ENCODE data around the gene FMR1. TPM values are rescaled to one million over a fixed set of nuclear protein-coding genes. Genes with fewer than 3 reads are reported as not detected.

The FMR1 gene
- total RNA-seq, 1 experiment from 2014 or later = 44.6 TPM

DNA sequence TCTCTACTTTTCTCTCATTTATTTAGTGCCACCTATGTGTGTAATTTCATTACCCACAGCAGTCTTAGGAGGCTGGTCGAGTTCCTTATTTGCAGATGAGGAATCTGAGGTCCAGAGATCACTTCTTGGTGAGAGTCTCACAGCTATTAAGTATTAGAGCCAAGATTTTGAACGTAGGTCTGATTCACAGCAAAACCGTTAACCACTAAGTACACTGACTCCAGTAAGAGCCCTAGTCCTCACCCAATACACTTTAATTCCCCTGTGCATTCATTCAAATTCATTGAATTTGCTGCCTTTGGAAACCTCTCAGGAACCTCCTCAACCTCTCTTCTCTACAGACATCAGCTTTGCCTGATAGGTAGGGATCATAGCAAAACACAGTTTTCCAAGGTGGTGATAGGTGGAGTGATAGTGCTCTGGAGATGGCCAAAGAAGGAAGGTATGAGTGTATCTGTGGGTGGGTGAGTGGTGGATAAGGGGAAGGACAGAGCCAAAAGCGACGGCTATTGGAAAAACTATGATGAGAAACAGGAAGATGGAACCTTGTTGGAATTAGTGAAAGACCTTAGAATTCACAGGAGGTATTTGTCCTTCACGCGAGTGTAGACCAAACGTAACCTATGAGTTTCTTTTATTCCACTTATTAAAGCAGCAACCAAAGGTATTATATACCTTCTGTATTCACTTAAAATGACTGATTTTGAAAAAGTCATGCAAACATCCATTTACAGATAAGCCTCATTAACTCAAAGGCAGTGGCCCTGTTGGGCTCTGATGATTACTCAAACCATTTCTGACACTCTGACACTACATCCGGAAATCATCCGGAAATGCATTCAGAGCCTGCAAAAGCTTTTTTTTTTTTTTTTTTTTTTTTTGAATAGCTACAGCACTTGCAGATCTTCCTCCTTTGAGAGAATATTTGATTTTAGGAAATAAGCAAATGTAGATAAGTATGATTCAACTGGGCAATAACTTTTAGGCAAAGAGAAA lies 6.3 kb downstream of the FMR1 start:
- Histone ChIP-seq H3T11ph (ENCODE audit: low read length) (no peak overlapping the region), H3K4ac (ENCODE audit: low read depth, low read length) (no peak overlapping the region), H2BK20ac (ENCODE audit: low read depth, low read length, poor library complexity, severe bottlenecking) (no peak overlapping the region), H3K18ac (ENCODE audit: insufficient read length, low read depth, low read length) (no peak overlapping the region), H3K27ac (ENCODE audit: insufficient read length, low read depth, low read length) (no peak overlapping the region), H4K8ac (replicated peaks; ENCODE audit: insufficient read length, low read depth, low read length) (no peak overlapping the region), H2BK5ac (ENCODE audit: insufficient read length, low read length) (no peak overlapping the region), H3K14ac (ENCODE audit: insufficient read depth, low read length) (no peak overlapping the region), H2BK15ac (ENCODE audit: low read depth, low read length) (no peak overlapping the region), H3K4me2 (ENCODE audit: insufficient read depth, insufficient read length, low read length) (no peak overlapping the region), H3K23me2 (ENCODE audit: insufficient read length, low read depth, low read length, poor library complexity, severe bottlenecking) (no peaks in the 10 kb centered on the region), H4K91ac (ENCODE audit: insufficient read length, low read depth, low read length) (no peak overlapping the region), H2BK120ac (ENCODE audit: low read depth, low read length, poor library complexity, severe bottlenecking) (no peak overlapping the region), H3K27me3 (ENCODE audit: insufficient read depth, low read length) (no peaks in the 10 kb centered on the region), H3K56ac (ENCODE audit: insufficient read length, low read depth, low read length) (no peak overlapping the region), H2AK5ac (ENCODE audit: insufficient read length, low read length) (no peak overlapping the region), H2BK12ac (ENCODE audit: insufficient read length, low read depth, low read length) (no peak overlapping the region), H3K4me1 (ENCODE audit: insufficient read depth, low read length) (peaks cover 6% of the 10 kb centered on the region; the same call in 1 of the 2 replicates), H2AFZ (ENCODE audit: low read length) (no peak overlapping the region), H3K9ac (ENCODE audit: extremely low read depth, insufficient read length, low read length) (no peak overlapping the region), H3K79me2 (ENCODE audit: insufficient read depth, low read length) (peaks cover 16% of the 10 kb centered on the region; the same call in 1 of the 2 replicates), H3K9me3 (ENCODE audit: control insufficient read depth, low read depth, low read length) (peaks cover 11% of the 10 kb centered on the region), H3K79me1 (ENCODE audit: insufficient read depth, low read depth, low read length, poor library complexity, severe bottlenecking) (no peaks in the 10 kb centered on the region), H4K20me1 (ENCODE audit: control insufficient read depth, insufficient read depth, insufficient read length) (no peaks in the 10 kb centered on the region), H3K23ac (ENCODE audit: insufficient read length, low read depth, low read length) (no peak overlapping the region), H4K5ac (ENCODE audit: insufficient read length, low read depth, low read length) (no peak overlapping the region)
- DNase-seq = no peak
- Mint-ChIP-seq H3K9me3 (peaks cover 52% of the 10 kb centered on the region in 2 experiments), H3K4me3 (no peak overlapping the region), H3K27me3 (ENCODE audit: low read depth) (no peaks in the 10 kb centered on the region), H3K27ac (peak overlapping the region in 1 of 3 experiments; percentile 24; a peak in 3 of 7 replicates), H3K36me3 (ENCODE audit: insufficient read depth in 1 of 3, low read depth in 3 of 3) (peaks cover 0 to 6% (median 4%) of the 10 kb centered on the region in 3 experiments; a peak in 4 of 7 replicates), H3K4me1 (peaks cover 38 to 45% of the 10 kb centered on the region in 2 experiments)
- TF ChIP-seq CTCF (conservative IDR thresholded peaks at IDR 0.05) = no peak
- no CpG with 5 or more reads among the region's 10 CpGs for WGBS (ENCODE audit: extremely low coverage, insufficient read length, low lambda C conversion rate)
